ENCODE data around the gene SH2D3C. TPM values are rescaled to one million over a fixed set of nuclear protein-coding genes. Genes with fewer than 3 reads are reported as not detected.

The SH2D3C gene
- total RNA-seq, 4 donors from 2014 or later, result 7.1 to 33.6 (median 17.2) TPM

- no peak for TF ChIP-seq CTCF (IDR thresholded peaks at IDR 0.05)
- ATAC-seq (ENCODE audit: low FRiP score) (no peak), DNase-seq (ENCODE audit: low spot score) (no peak)
These were observed 65.6 kb downstream of the SH2D3C start for GRCh38 chr9:127712867-127713266.

- no peak for DNase-seq (ENCODE audit: low spot score)
- no peak for TF ChIP-seq CTCF (IDR thresholded peaks at IDR 0.05)
- ATAC-seq (ENCODE audit: low FRiP score), result no peak
These were observed 66.1 kb downstream of the SH2D3C start for GRCh38 chr9:127712371-127712770.

GRCh38 chr9:127711831-127712274 lies 66.6 kb downstream of the SH2D3C start:
- ATAC-seq (ENCODE audit: low FRiP score) (no peak), DNase-seq (ENCODE audit: low spot score) (no peak)
- TF ChIP-seq CTCF (IDR thresholded peaks at IDR 0.05), result no peak

- no peak for DNase-seq (ENCODE audit: low spot score)
- no peak for ATAC-seq (ENCODE audit: low FRiP score)
- TF ChIP-seq CTCF (IDR thresholded peaks at IDR 0.05), result no peak
These were observed 67.2 kb downstream of the SH2D3C start for GRCh38 chr9:127711226-127711701.

- ATAC-seq (ENCODE audit: low FRiP score) (no peak), DNase-seq (ENCODE audit: low spot score) (no peak)
- TF ChIP-seq CTCF (IDR thresholded peaks at IDR 0.05), result no peak
These were observed 68.2 kb downstream of the SH2D3C start for GRCh38 chr9:127710204-127710783.

- no peak for ATAC-seq (ENCODE audit: low FRiP score)
- no peak for TF ChIP-seq CTCF (IDR thresholded peaks at IDR 0.05)
- DNase-seq (ENCODE audit: low spot score), result no peak
These were observed 69.4 kb downstream of the SH2D3C start for GRCh38 chr9:127708952-127709587.

- DNase-seq (ENCODE audit: low spot score), result no peak
These were observed 70.7 kb downstream of the SH2D3C start for GRCh38 chr9:127707766-127708165.

More at GRCh38 chr9:127707766-127708165, 70.7 kb downstream of the SH2D3C start:
- ATAC-seq (ENCODE audit: low FRiP score), result no peak
- TF ChIP-seq CTCF (IDR thresholded peaks at IDR 0.05), result no peak

All from omental fat pad (tissue), 4 donors.